GM23338 (cell line): ENCODE results near the gene SPART. TPM values are rescaled to one million over a fixed set of nuclear protein-coding genes. Genes with fewer than 3 reads are reported as not detected.

Experiments used
- ATAC-seq: fragments of 200-7000 bp; cut with Tn5 transposase; 3 replicates; pipeline ENCODE4 v1.9.1; 2020
- DNase-seq: peaks from one replicate; pipeline ENCODE4 v3.0.0-alpha.2; 2015; ENCODE audit warnings: low spot score
- H2AFZ ChIP-seq: fragments of 200-600 bp; sonication (generic); 2 replicates; pipeline ENCODE4 v1.8.0; 2016; ENCODE audit warnings: antibody characterized with exemption, mild to moderate bottlenecking, moderate library complexity
- H3F3A ChIP-seq: fragments of 200-600 bp; sonication (generic); replicated peaks from 2 replicates; pipeline ENCODE4 v1.8.0; 2017; ENCODE audit warnings: antibody characterized with exemption, mixed run types, low read depth
- H3K27ac ChIP-seq: fragments of 200-600 bp; sonication (generic); 2 replicates; pipeline ENCODE4 v1.6.1; 2016; ENCODE audit warnings: low read depth
- H3K27me3 ChIP-seq: fragments of 200-600 bp; sonication (generic); 2 replicates; pipeline ENCODE4 v1.8.0; 2016; ENCODE audit warnings: mild to moderate bottlenecking, mixed run types, moderate library complexity; ENCODE audit not compliant: insufficient read depth
- H3K36me3 ChIP-seq: fragments of 200-600 bp; sonication (generic); 2 replicates; pipeline ENCODE4 v1.8.0; 2016; ENCODE audit warnings: mild to moderate bottlenecking; ENCODE audit not compliant: insufficient read depth
- H3K4me1 ChIP-seq: fragments of 200-600 bp; sonication (generic); 2 replicates; pipeline ENCODE4 v1.8.0; 2016; ENCODE audit warnings: mild to moderate bottlenecking, moderate library complexity; ENCODE audit not compliant: insufficient read depth
- H3K4me2 ChIP-seq: fragments of 200-600 bp; sonication (generic); 2 replicates; pipeline ENCODE4 v1.7.1; 2017; ENCODE audit warnings: mixed run types
- H3K4me3 ChIP-seq: fragments of 200-600 bp; sonication (generic); 2 replicates; pipeline ENCODE4 v1.6.1; 2016; ENCODE audit warnings: mixed run types
- H3K79me2 ChIP-seq: fragments of 200-600 bp; sonication (generic); replicated peaks from 2 replicates; pipeline ENCODE4 v1.8.0; 2017; ENCODE audit warnings: mild to moderate bottlenecking; ENCODE audit not compliant: insufficient read depth
- H3K9me2 ChIP-seq: fragments of 200-600 bp; sonication (generic); 2 replicates; pipeline ENCODE4 v1.8.0; 2017; ENCODE audit not compliant: insufficient read depth
- H4K20me1 ChIP-seq: fragments of 200-600 bp; sonication (generic); replicated peaks from 2 replicates; pipeline ENCODE4 v1.8.0; 2017; ENCODE audit warnings: mild to moderate bottlenecking; ENCODE audit not compliant: insufficient read depth
- H3K27ac Mint-ChIP-seq: 2 replicates; pipeline ENCODE4 v1.8.0; 2020; ENCODE audit warnings: inconsistent platforms, mild to moderate bottlenecking, moderate library complexity, mixed read lengths
- H3K27me3 Mint-ChIP-seq: 3 replicates; pipeline ENCODE4 v1.8.0; 2022; ENCODE audit warnings: low read depth, mild to moderate bottlenecking, moderate library complexity, mixed read lengths, inconsistent platforms; ENCODE audit not compliant: insufficient read depth, poor library complexity
- H3K36me3 Mint-ChIP-seq: 3 replicates; pipeline ENCODE4 v1.8.0; 2021; ENCODE audit warnings: low read depth, mild to moderate bottlenecking, inconsistent platforms, moderate library complexity, mixed read lengths
- H3K4me1 Mint-ChIP-seq: 3 replicates; pipeline ENCODE4 v1.8.0; 2020; ENCODE audit warnings: mild to moderate bottlenecking, inconsistent platforms, mixed read lengths
- H3K4me3 Mint-ChIP-seq: 3 replicates; pipeline ENCODE4 v1.8.0; 2021; ENCODE audit warnings: moderate library complexity, mild to moderate bottlenecking, inconsistent platforms, mixed read lengths
- H3K9me3 Mint-ChIP-seq: 3 replicates; pipeline ENCODE4 v1.8.0; 2020; ENCODE audit warnings: moderate library complexity, mild to moderate bottlenecking, inconsistent platforms, mixed read lengths
- CREB1 ChIP-seq: fragments of 250-450 bp; sonication (Bioruptor Pico); IDR thresholded peaks from 2 replicates; pipeline ENCODE4 v1.5.0; 2020; ENCODE audit warnings: low read depth, mild to moderate bottlenecking, moderate library complexity
- CTCF ChIP-seq, 2 experiments: fragments of 200-600 bp in 1 of 2; sonication (generic) in 1 of 2; conservative IDR thresholded peaks; 2 replicates each; pipeline versions ENCODE4 v1.5.1 to v1.6.1; 2016 to 2017; ENCODE audit warnings: antibody characterized with exemption in 2 of 2, low read depth in 2 of 2, mild to moderate bottlenecking in 2 of 2, moderate library complexity in 1 of 2
- ETS1 ChIP-seq: IDR thresholded peaks from 2 replicates; pipeline ENCODE4 v1.6.1; 2016; ENCODE audit warnings: antibody characterized with exemption
- JUNB ChIP-seq: IDR thresholded peaks from one replicate; pipeline ENCODE4 v1.6.1; 2016; ENCODE audit warnings: antibody characterized with exemption; ENCODE audit not compliant: unreplicated experiment
- NANOG ChIP-seq: IDR thresholded peaks from 2 replicates; pipeline ENCODE4 v1.6.1; 2016; ENCODE audit warnings: antibody characterized with exemption, borderline replicate concordance
- POLR2AphosphoS5 ChIP-seq: IDR thresholded peaks from 2 replicates; pipeline ENCODE4 v1.6.1; 2016; ENCODE audit warnings: antibody characterized with exemption, low read depth
- REST ChIP-seq: IDR thresholded peaks from one replicate; pipeline ENCODE4 v1.6.1; 2018; ENCODE audit warnings: antibody characterized with exemption; ENCODE audit not compliant: unreplicated experiment
- STAT1 ChIP-seq: IDR thresholded peaks from one replicate; pipeline ENCODE4 v1.6.1; 2016; ENCODE audit warnings: antibody characterized with exemption; ENCODE audit not compliant: unreplicated experiment
- ZNF462 ChIP-seq: fragments of 250-450 bp; sonication (Bioruptor Pico); IDR thresholded peaks from 2 replicates; pipeline ENCODE4 v1.5.0; 2020; ENCODE audit warnings: mild to moderate bottlenecking, moderate library complexity
- polyA plus RNA-seq: library from polyadenylated mRNA; unstranded; fragments of >200 nt; fragmentation: Nextera tagmentation; extraction: Ambion mirVana; gene quantifications from 2 replicates; pipeline ENCODE4 v1.2.1, GENCODE V29; 2016
- total RNA-seq: library from RNA; depleted of rRNA; stranded (reverse); fragments of >200 nt; shearing (Covaris generic); gene quantifications from 2 replicates; pipeline ENCODE4 v1.2.3, GENCODE V29; 2014

The SPART gene
- total and polyA plus RNA-seq, 2 experiments from 2014 or later = 109 to 116 TPM

- TF ChIP-seq ZNF462 (CRISPR knock-in tag) (no peak), NANOG (no peak), ETS1 (no peak)
Measured at GRCh38 chr13:36354842-36355623, 8.8 kb upstream of the SPART start (continued).

GRCh38 chr13:36353001-36353400, 6.8 kb upstream of the SPART start:
- Mint-ChIP-seq H3K9me3 (no peaks in the 10 kb centered on the region), H3K4me1 (no peaks in the 10 kb centered on the region), H3K4me3 (no peak overlapping the region), H3K27ac (no peak overlapping the region), H3K27me3 (peaks cover 4% of the 10 kb centered on the region), H3K36me3 (peaks cover 3% of the 10 kb centered on the region; the same call in 2 of the 3 replicates)
- DNase-seq = no peak
- Histone ChIP-seq H3K27me3 (peaks cover 42% of the 10 kb centered on the region), H4K20me1 (no peaks in the 10 kb centered on the region), H3K4me1 (no peaks in the 10 kb centered on the region), H3K27ac (no peak overlapping the region), H3K9me2 (no peaks in the 10 kb centered on the region; the same call in 1 of the 2 replicates), H3F3A (no peaks in the 10 kb centered on the region), H3K79me2 (no peaks in the 10 kb centered on the region), H3K4me2 (no peak overlapping the region), H2AFZ (no peak overlapping the region), H3K4me3 (no peak overlapping the region), H3K36me3 (no peaks in the 10 kb centered on the region)
- no peak for ATAC-seq
- no peak for TF ChIP-seq JUNB
- no peak for TF ChIP-seq REST
- TF ChIP-seq POLR2AphosphoS5 = no peak
- no peak for TF ChIP-seq NANOG
- TF ChIP-seq CTCF (conservative IDR thresholded peaks at IDR 0.05; ENCODE audit: low read depth in 2 of 2) = no peak
- TF ChIP-seq CREB1 (CRISPR knock-in tag) = no peak
- no peak for TF ChIP-seq STAT1
- no peak for TF ChIP-seq ETS1
